Body of pancreas (tissue), 4 donors: Measurements from ENCODE around the gene CD52.

Experiments used
- POLR2A ChIP-seq, 3 donors: fragments of 450-650 bp; IDR thresholded peaks; one replicate each; pipeline ENCODE4 v1.6.1; 2016; ENCODE audit warnings: antibody characterized with exemption in 3 of 3, mild to moderate bottlenecking in 2 of 3
- TF ChIP-seq, protein P1 (sequence below), 7 experiments: fragments of 450-650 bp in 4 of 7; fragments of 200-600 bp in 3 of 7; sonication (generic) in 3 of 7; IDR thresholded peaks; one replicate each; pipeline ENCODE4 v1.5.1; 2016 to 2019; ENCODE audit warnings: antibody characterized with exemption in 7 of 7

DNA sequence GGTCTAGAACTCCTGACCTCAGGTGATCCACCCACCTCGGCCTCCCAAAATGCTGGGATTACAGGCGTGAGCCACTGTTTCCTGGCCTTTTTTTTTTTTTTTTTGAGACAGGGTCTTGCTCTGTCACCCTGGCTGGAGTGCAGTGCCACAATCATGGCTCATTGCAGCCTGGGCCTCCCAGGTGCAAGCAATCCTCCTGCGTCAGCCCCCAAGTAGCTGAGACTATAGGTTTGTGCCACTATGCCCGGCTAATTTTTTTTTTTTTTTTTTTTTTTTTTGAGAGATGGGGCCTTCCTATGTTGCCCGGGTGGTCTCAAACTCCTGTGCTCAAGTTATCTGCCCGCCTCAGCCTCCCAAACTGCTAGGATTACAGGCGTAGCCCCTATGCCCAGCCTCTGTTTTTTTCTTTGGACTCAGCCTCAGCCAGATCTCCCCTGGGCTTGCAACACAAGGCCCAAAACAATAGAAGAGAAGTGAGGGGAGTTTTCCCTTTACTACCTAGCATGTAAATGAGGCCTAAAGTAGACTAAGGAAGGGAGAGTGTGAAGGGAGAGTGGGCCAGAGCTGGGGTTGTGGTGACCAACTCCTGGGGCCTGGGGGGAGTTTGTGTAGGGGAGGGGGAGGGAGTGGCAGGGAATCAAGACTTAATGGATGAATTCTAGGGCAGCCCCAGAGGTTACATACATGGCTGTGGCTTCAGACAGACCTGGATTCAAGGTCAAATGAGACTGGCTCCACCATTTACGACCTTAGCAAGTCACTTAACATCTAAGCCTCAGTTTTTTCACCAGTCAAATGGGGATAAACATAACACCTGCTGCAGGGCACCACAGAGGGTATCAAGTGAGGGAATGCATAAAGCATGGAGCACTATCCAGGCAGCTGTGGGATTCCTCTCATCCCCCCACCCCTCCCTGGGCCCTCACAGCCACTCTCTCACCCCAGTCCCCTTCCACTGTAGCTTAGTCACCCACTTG lies 1.6 kb upstream of the CD52 start:
- TF ChIP-seq, protein P1, sequence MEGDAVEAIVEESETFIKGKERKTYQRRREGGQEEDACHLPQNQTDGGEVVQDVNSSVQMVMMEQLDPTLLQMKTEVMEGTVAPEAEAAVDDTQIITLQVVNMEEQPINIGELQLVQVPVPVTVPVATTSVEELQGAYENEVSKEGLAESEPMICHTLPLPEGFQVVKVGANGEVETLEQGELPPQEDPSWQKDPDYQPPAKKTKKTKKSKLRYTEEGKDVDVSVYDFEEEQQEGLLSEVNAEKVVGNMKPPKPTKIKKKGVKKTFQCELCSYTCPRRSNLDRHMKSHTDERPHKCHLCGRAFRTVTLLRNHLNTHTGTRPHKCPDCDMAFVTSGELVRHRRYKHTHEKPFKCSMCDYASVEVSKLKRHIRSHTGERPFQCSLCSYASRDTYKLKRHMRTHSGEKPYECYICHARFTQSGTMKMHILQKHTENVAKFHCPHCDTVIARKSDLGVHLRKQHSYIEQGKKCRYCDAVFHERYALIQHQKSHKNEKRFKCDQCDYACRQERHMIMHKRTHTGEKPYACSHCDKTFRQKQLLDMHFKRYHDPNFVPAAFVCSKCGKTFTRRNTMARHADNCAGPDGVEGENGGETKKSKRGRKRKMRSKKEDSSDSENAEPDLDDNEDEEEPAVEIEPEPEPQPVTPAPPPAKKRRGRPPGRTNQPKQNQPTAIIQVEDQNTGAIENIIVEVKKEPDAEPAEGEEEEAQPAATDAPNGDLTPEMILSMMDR (IDR thresholded peaks at IDR 0.05): no peak
- TF ChIP-seq POLR2A (IDR thresholded peaks at IDR 0.05): no peak
